Upper lobe of left lung (tissue), 4 donors: ENCODE data around the gene GARIN3.
"Not testable (repeated sequence)": the region's sequence is repeated elsewhere in the genome, so short reads cannot be mapped to it uniquely, and the experiment has no call there.

Experiments
- CTCF ChIP-seq, 6 experiments: fragments of 450-650 bp in 4 of 6; fragments of 200-600 bp in 2 of 6; sonication (generic) in 2 of 6; IDR thresholded peaks; one replicate each; pipeline ENCODE4 v1.5.1; 2016 to 2019; ENCODE audit warnings: antibody characterized with exemption in 6 of 6
- EP300 ChIP-seq, 4 donors: sonication (generic); formaldehyde crosslinking; IDR thresholded peaks; one replicate each; pipeline ENCODE4 v1.5.1; 2017; ENCODE audit warnings: antibody characterized with exemption in 4 of 4, control low read depth in 2 of 4
- POLR2A ChIP-seq, 4 donors: fragments of 450-650 bp; IDR thresholded peaks; one replicate each; pipeline ENCODE4 v1.5.1; 2016 to 2017; ENCODE audit warnings: antibody characterized with exemption in 4 of 4, mild to moderate bottlenecking in 2 of 4
- POLR2AphosphoS5 ChIP-seq, 2 donors: sonication (generic); formaldehyde crosslinking; IDR thresholded peaks; one replicate each; pipeline ENCODE4 v1.5.1; 2017; ENCODE audit warnings: antibody characterized with exemption in 2 of 2

- TF ChIP-seq CTCF, EP300, POLR2A, POLR2AphosphoS5 (IDR thresholded peaks at IDR 0.05): not testable (repeated sequence)
These were observed 19.1 kb upstream of the GARIN3 start for GRCh38 chr5:157185122-157185521.
